ENCODE results near the gene PPP1R3F.
"Not testable (repeated sequence)": the region's sequence is repeated elsewhere in the genome, so short reads cannot be mapped to it uniquely, and the experiment has no call there.

Gene PPP1R3F

DNA sequence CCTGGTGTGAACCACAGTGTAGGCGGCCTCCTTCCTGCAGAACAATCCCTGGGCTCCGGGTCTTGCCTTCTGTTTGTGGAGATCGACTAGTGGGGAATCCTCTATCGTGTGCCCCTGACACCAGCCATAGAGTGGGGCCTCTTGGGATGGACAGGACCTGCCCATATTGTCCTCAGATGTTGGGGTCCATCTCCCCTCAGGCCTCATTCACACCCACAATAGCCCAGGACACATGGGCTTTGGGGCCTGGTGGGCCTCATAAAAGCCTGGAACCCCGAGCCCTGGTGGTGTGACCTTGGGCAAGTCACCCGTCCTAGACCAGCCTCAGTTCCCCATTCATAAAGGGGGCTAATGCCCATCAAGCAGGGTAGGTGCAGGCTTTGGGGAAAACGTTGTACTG lies 20.6 kb downstream of the PPP1R3F start:
- TF ChIP-seq, protein P1, sequence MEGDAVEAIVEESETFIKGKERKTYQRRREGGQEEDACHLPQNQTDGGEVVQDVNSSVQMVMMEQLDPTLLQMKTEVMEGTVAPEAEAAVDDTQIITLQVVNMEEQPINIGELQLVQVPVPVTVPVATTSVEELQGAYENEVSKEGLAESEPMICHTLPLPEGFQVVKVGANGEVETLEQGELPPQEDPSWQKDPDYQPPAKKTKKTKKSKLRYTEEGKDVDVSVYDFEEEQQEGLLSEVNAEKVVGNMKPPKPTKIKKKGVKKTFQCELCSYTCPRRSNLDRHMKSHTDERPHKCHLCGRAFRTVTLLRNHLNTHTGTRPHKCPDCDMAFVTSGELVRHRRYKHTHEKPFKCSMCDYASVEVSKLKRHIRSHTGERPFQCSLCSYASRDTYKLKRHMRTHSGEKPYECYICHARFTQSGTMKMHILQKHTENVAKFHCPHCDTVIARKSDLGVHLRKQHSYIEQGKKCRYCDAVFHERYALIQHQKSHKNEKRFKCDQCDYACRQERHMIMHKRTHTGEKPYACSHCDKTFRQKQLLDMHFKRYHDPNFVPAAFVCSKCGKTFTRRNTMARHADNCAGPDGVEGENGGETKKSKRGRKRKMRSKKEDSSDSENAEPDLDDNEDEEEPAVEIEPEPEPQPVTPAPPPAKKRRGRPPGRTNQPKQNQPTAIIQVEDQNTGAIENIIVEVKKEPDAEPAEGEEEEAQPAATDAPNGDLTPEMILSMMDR (IDR thresholded peaks at IDR 0.05; ENCODE audit: insufficient read depth, low read length, poor library complexity, severe bottlenecking), result no peak
- no peak for TF ChIP-seq EZH2phosphoT487 (conservative IDR thresholded peaks at IDR 0.05; ENCODE audit: low read length)
- H3K4me3 ChIP-seq (ENCODE audit: insufficient read depth, low read length, poor library complexity, severe bottlenecking), result no peak overlapping the region
- no peak overlapping the region for H3K4me2 ChIP-seq (ENCODE audit: low read depth, low read length, poor library complexity, severe bottlenecking)
- no peak overlapping the region for H2AFZ ChIP-seq (ENCODE audit: low read depth, low read length, severe bottlenecking)
- no peak overlapping the region for H3K27ac ChIP-seq (ENCODE audit: low read depth, low read length)
- H3K27me3 ChIP-seq (ENCODE audit: low read length), result no peaks in the 10 kb centered on the region
- H3K9me3 ChIP-seq (ENCODE audit: insufficient read depth, low read length), result no peaks in the 10 kb centered on the region
- H3F3A ChIP-seq (ENCODE audit: insufficient read depth), result no peaks in the 10 kb centered on the region
- H3K79me2 ChIP-seq (ENCODE audit: insufficient read depth, low read length), result no peaks in the 10 kb centered on the region
- H3K9me2 ChIP-seq (replicated peaks; ENCODE audit: insufficient read depth, low read length), result no peaks in the 10 kb centered on the region
- H4K20me1 ChIP-seq (ENCODE audit: low read depth, low read length), result no peaks in the 10 kb centered on the region
- no peak overlapping the region for H3K9ac ChIP-seq (ENCODE audit: low read length)
- no peaks in the 10 kb centered on the region for H3K36me3 ChIP-seq (ENCODE audit: low read length)

DNA sequence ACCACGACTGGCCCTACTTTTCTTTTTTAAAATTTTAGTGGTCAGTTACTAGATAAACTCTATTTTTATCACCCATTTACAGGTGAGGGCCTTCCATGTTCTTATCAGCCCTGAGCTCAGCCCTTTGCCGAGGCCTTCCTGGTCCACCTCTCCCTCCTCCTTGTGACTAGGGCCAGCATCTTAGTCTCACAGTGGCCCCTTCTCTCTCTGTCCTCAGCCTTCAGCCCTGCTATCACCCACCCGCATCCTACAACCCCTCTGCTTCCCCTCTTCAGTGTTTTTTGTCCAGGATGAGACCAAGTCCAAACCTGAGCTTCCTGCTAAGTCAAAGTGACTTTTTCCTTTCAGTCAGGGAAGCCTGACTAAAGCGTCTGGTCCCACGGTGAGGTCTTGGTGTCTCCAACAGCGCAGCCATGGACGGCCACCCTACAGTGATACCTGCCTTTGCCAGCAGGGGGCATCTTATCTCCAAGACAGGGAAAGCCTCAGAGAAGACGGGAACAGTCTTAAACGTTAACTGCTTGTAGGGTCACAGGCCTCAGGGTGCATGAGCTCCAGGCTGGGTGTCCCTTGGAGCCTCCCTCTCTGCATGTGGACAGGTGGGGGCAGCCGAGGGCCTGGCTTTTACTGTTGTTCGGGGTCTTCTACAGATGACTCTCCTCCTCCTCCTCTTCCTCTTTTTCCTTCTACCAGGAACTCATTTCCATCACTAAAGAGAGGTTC lies 22.2 kb downstream of the PPP1R3F start:
- Histone ChIP-seq H3K36me3 (ENCODE audit: low read length) (no peaks in the 10 kb centered on the region), H3K27ac (ENCODE audit: low read depth, low read length) (no peak overlapping the region), H3K9ac (ENCODE audit: low read length) (no peak overlapping the region), H4K20me1 (ENCODE audit: low read depth, low read length) (no peaks in the 10 kb centered on the region), H3K9me3 (ENCODE audit: insufficient read depth, low read length) (no peaks in the 10 kb centered on the region), H3K79me2 (ENCODE audit: insufficient read depth, low read length) (no peaks in the 10 kb centered on the region), H3F3A (ENCODE audit: insufficient read depth) (no peaks in the 10 kb centered on the region), H3K27me3 (ENCODE audit: low read length) (no peaks in the 10 kb centered on the region), H3K9me2 (replicated peaks; ENCODE audit: insufficient read depth, low read length) (no peaks in the 10 kb centered on the region), H2AFZ (ENCODE audit: low read depth, low read length, severe bottlenecking) (no peak overlapping the region), H3K4me2 (ENCODE audit: low read depth, low read length, poor library complexity, severe bottlenecking) (no peak overlapping the region), H3K4me3 (ENCODE audit: insufficient read depth, low read length, poor library complexity, severe bottlenecking) (no peak overlapping the region)
- TF ChIP-seq EZH2phosphoT487 (conservative IDR thresholded peaks at IDR 0.05; ENCODE audit: low read length), result no peak
- TF ChIP-seq, protein P1 (IDR thresholded peaks at IDR 0.05; ENCODE audit: insufficient read depth, low read length, poor library complexity, severe bottlenecking), result peak; percentile 62

GRCh38 chrX:49292400-49293362 lies 23.1 kb downstream of the PPP1R3F start:
- Histone ChIP-seq H3K9ac (ENCODE audit: low read length) (no peak overlapping the region), H3K9me3 (ENCODE audit: insufficient read depth, low read length) (no peaks in the 10 kb centered on the region), H3K9me2 (replicated peaks; ENCODE audit: insufficient read depth, low read length) (no peaks in the 10 kb centered on the region), H4K20me1 (ENCODE audit: low read depth, low read length) (no peaks in the 10 kb centered on the region), H3K36me3 (ENCODE audit: low read length) (no peaks in the 10 kb centered on the region), H3K4me2 (ENCODE audit: low read depth, low read length, poor library complexity, severe bottlenecking) (no peak overlapping the region), H3K79me2 (ENCODE audit: insufficient read depth, low read length) (no peaks in the 10 kb centered on the region), H3K4me3 (ENCODE audit: insufficient read depth, low read length, poor library complexity, severe bottlenecking) (no peak overlapping the region), H3F3A (ENCODE audit: insufficient read depth) (no peaks in the 10 kb centered on the region), H2AFZ (ENCODE audit: low read depth, low read length, severe bottlenecking) (no peak overlapping the region), H3K27me3 (ENCODE audit: low read length) (no peaks in the 10 kb centered on the region), H3K27ac (ENCODE audit: low read depth, low read length) (no peak overlapping the region)
- TF ChIP-seq, protein P1 (IDR thresholded peaks at IDR 0.05; ENCODE audit: insufficient read depth, low read length, poor library complexity, severe bottlenecking), result no peak
- no peak for TF ChIP-seq EZH2phosphoT487 (conservative IDR thresholded peaks at IDR 0.05; ENCODE audit: low read length)

- not testable (repeated sequence) for H3K27ac ChIP-seq (ENCODE audit: low read depth, low read length)
Observed at GRCh38 chrX:49299293-49299692, 29.7 kb downstream of the PPP1R3F start.

More at GRCh38 chrX:49299293-49299692, 29.7 kb downstream of the PPP1R3F start:
- H3K9me3 ChIP-seq (ENCODE audit: insufficient read depth, low read length); H3K9me2 ChIP-seq (replicated peaks; ENCODE audit: insufficient read depth, low read length); H4K20me1 ChIP-seq (ENCODE audit: low read depth, low read length); H2AFZ ChIP-seq (ENCODE audit: low read depth, low read length, severe bottlenecking); H3K27me3 ChIP-seq (ENCODE audit: low read length); H3K9ac ChIP-seq (ENCODE audit: low read length); H3K79me2 ChIP-seq (ENCODE audit: insufficient read depth, low read length); H3K4me2 ChIP-seq (ENCODE audit: low read depth, low read length, poor library complexity, severe bottlenecking); H3K36me3 ChIP-seq (ENCODE audit: low read length); H3F3A ChIP-seq (ENCODE audit: insufficient read depth); H3K4me3 ChIP-seq (ENCODE audit: insufficient read depth, low read length, poor library complexity, severe bottlenecking): not testable (repeated sequence)

Measured in SU-DHL-6 (cell line).